HG03354 (cell line): ENCODE measurements around the gene ULK2.
A peak's percentile ranks its signal among the peaks of the same experiment; 100 is the strongest.
"Not testable (repeated sequence)": the region's sequence is repeated elsewhere in the genome, so short reads cannot be mapped to it uniquely, and the experiment has no call there.

ENCODE experiments used
- ATAC-seq: cut with Tn5 transposase; IDR thresholded peaks from one replicate; pipeline ENCODE4 v1.9.1; 2021; ENCODE audit warnings: mild to moderate bottlenecking; ENCODE audit not compliant: unreplicated experiment, poor library complexity, severe bottlenecking

Gene ULK2

DNA sequence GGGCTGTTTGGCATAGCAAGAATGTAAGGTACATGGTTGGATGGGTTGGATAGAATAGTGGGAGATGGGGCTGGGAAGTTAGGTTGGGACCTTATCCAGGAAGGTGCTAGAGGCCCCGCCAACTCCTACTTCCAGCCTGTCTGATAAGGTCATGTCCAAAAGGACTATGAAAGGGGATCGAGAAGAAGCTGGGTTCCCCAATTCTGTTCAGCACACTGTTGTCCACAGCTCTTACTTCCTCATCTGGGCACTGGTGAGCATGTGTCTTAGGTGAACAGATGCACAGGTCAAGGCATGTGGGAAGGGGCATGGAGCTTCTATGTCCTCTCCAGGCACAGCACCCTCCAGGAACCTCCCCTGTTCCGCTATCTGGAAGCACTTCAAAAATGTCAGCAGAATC lies 5.6 kb upstream of the ULK2 start:
- no peak for ATAC-seq

DNA sequence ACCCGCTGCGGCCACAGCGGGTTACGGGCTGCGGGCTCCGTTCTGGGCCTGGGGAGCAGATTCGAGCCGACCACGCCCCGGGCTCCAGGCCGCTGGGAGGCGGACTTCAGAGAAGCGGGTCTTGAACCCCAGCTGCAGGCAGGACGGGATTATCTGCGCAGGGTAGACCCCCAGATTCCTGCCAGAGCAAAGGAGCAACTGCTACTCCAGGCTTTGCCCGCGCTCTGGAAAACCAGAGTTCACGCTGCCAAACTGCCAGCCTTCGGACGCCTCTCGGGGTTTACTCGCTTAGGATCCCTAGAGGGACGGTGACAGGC lies 301 bp upstream of the ULK2 start:
- ATAC-seq = no peak

DNA sequence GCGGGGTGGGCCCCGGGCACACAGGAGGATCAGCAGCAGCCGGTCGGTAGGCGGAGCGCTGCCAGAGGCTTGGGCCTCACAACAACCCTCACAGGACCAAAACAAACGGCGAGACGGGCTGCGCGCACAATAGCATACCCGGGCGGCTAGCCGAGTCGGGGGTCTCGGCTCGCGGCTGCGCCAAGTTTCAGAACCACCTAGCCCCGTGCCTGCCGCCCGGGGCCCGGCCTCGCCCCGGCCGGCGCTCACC lies 732 bp downstream of the ULK2 start:
- ATAC-seq = peak; percentile 66

DNA sequence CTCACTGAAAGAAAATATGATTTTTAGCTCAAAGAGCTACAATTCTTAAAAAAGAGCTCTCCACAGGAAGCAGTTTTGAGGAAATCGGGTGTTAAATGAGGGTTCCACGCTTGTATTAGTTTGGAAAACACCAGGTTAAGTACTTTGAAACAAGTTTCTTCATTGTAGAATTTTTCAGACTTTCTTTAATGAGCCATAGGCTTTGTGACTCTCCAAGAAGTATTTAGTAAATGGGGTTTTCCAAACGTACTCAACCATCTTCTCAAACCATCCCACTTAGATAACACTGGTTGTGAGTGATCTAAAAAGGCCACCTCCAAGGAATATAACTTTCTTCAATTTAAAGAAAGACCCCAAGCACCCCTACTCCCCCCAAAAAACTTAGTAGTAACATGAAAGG lies 2.7 kb downstream of the ULK2 start:
- ATAC-seq = no peak

DNA sequence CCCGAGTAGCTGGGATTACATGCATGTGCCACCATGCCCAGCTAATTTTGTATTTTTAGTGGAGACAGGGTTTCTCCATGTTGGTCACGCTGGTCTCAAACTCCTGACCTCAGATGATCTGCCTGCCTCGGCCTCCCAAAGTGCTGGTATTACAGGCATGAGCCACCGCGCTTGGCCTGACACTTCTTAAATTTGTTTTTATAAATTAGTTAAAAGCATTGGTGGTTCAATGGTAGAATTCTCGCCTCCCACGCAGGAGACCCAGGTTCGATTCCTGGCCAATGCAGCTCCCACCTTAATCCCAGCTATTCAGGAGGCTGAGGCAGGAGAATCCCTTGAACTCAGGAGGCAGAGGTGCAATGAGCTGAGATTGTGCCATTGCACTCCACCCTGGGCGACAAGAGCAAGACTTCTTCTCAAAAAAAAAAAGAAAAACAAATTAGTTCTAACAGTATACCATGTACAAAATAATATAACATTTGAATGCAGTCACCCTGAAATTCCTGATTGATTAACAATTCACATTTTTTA lies 7.0 kb downstream of the ULK2 start:
- not testable (repeated sequence) for ATAC-seq

DNA sequence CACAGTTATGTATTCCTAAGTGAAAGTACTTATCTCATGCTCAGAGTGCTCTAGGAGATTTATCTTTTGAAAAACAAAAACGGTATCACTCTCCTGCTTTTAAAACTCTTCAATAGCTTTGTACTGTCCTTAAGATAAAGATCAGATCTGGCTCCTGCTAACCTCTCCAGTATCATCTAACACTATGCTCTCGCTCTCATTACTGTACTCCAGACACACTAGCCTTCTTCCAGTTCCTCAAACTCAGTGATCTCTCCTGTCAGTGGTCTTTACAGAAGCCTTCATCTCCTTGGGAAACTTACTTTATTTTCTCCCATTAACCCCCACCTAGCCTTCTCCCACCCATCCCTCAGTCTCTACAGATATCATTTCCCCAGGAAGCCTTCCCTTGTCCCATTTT lies 10.1 kb downstream of the ULK2 start:
- ATAC-seq = no peak

DNA sequence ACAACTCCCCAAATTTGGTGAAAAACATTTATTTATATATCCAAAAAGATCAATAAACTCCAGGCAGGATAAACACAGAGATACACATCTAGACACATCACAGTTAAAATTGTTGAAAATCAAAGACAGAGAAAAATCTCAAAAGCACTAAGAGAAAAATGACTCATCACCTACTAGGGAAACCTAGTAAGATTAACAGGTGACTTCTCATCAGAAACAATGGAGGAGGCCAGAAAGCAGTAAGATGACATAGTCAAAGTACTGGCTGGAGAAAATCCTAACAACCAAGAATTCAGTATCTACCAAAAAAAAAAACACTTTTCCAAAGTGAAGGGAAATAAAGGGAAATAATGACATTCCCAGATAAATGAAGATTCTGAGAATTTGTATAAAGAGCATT lies 33.8 kb downstream of the ULK2 start:
- ATAC-seq = no peak

DNA sequence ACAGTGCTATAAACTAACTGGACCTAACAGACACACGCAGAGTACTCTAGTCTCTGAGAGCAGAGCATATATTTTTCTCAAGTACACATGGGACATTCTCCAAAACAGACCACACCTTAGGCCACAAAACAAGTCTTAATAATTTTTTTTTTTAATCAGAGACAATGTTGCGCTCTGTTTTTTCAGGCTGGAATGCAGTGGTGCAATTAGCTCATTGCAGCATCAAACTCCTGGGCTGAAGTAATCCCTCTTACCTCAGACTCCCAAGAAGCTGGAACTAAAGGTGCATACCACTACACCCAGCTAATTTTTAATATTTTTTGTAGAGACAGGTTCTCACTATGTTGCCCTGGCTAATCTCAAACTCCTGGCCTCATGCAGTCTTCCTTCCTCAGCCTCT lies 37.7 kb downstream of the ULK2 start:
- ATAC-seq = no peak

DNA sequence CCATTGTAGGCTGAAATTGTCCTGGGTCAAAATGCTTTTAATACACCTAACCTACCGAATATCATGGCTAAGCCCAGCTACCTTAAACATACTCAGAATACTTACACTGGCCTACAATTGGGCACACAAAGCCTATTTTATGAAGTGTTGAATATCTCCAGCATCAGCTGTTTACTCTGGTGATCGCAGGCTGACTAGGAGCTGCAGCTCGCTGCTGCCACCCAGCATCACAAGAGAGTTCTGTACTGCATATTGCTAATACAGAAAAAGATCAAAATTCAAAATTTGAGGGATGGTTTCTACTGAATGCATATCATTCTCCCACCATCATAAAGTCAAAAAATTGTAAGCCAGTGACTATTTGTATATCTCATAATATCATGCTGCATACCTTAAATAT lies 55.3 kb downstream of the ULK2 start:
- ATAC-seq = no peak

DNA sequence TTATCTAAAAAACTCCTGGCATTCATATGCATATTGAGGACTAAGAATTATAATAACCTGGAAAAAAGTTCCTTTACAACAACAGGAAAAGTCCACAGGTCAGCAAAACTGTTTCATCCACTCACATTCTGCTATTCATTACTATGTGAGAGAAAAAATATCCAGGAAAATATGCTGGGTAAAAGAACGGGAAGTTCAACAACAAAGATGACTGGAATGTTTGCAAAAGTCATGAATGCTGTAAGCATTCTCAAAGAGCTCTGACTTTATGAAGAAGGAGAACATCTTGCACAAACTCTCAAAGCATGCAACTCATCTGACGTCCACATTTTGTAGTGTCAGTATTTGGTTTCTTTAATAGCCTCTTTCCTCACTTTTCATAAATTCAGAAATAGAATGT lies 62.7 kb downstream of the ULK2 start:
- no peak for ATAC-seq

DNA sequence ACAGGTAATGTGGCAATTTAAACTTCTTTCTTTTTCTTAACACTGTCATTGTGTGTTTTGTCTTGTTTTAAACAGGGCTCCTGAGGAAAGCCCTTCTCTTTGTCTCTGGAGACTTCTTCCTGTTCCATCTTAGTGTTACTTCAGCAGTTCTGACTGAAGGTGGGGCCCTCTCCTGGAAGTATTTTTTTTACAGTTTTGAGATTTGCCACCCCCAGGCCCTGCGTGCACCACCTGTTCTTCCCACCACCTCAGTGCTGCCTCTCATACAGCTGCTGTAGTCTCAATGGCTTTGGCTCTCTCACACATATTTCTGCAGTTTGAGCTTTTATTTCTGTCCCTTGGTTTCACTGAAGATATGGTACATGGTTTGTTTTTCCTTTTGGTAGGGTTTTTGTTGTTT lies 67.2 kb downstream of the ULK2 start:
- ATAC-seq = no peak

DNA sequence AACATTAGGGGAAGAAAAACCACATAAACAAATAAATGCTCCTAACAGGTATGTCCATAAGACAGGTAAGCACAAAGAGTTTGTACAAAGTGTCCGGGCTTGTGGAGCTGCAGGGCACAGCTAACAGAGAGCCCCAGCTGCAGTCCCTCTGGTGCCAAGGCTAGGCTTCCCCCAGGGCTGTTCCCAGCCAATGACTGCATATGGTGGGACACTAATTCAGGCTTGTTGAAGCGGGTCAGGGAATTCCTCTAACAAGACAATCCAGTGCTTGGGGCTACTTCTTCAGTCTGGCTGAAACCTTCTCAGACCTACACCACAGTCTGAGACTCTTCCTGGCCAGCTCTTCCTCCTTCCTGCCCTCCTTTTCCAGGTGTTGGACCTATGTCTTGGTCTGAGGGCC lies 67.9 kb downstream of the ULK2 start:
- ATAC-seq = no peak

DNA sequence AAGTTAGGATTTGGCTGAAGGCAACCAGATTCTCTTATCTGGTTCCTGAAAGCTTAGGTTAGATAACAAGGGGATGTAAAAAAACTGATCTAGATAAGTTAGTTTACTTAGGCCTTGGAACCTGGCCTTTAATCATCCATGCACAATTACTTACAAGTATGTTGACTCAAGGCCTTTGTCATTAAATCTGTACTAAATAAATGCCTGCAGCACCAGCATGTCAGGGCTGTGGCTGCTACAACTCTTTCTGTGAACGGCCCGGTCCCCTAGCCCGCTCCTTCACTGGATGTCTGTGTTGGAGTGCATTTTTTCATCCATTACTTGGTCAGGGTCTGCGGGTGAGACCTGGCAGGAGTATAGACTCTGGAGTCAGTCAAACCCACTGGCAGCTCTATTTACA lies 71.3 kb downstream of the ULK2 start:
- ATAC-seq = no peak

DNA sequence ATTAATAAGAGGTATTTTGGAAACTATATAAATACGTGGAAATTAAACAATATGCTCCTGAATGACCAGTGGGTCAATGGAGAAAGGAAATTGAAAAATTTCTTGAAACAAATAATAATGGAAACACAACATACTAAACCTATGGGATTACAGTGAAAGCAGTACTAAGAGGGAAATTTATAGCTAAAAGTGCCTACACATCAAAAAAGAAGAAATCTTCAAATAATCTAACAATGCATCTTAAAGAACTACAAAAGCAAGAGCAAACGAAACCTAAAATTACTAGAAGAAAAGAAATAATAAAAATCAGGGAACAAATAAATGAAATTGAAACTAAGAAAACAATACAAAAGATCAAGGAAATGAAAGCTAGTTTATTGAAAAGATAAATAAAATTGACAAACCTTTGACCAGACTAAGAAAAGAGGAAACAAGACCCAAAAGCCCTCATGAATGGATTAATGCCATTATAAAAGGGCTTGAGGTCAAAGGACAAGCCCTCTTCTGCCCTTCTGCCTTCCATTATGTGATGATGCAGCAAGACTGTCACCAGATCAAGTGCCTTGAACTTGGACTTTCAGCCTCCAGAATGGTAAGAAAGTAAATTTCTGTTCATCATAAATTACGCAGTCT lies 75.7 kb downstream of the ULK2 start:
- no peak for ATAC-seq

DNA sequence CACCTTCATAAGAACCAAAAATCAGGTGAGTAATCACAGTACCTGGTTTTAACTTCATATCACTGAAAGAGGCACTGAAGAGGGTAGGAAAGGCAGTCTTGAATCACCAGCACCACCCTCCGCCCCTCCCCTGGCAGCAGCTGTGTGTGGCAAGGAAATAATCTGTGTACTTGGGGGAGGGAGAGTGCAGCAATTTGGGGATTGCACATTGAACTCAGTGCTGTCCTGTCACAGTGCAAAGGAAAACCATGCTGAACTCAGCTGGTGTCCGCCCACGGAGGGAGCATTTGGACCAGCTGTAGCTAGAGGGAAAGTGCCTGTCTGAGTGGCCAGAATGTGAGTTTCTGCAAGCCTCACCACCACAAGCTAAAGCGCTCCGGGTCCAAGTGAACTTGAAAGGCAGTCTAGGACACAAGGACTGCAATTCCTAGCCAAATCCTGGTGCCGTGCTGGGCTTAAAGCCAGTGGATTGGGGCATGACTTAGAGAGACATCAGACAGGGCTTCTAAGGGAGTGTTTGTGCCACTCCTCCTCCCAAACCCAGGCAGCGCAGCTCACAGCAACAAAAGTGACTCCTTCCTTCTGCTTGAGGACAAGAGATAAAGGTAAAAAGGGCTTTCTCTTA lies 79.9 kb downstream of the ULK2 start:
- no peak for ATAC-seq

DNA sequence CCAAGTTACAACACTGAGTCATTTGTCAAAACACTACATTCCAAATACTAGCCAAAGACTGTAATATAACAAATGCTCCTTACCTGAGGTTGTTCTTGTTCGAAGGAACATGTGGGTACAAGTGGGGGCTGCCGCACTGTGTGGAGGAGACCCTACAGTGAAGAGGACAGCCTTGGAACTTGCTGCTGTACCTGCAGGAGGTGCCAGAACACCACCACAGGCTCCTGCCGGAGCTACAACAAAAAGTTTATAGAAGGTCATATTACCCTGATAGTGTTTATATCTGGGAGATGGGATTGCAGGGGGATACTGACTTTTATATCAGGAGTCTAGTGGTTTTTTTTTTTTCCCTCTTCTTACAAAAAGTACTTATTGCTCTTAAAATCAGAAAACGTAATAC lies 81.9 kb downstream of the ULK2 start:
- ATAC-seq = no peak

DNA sequence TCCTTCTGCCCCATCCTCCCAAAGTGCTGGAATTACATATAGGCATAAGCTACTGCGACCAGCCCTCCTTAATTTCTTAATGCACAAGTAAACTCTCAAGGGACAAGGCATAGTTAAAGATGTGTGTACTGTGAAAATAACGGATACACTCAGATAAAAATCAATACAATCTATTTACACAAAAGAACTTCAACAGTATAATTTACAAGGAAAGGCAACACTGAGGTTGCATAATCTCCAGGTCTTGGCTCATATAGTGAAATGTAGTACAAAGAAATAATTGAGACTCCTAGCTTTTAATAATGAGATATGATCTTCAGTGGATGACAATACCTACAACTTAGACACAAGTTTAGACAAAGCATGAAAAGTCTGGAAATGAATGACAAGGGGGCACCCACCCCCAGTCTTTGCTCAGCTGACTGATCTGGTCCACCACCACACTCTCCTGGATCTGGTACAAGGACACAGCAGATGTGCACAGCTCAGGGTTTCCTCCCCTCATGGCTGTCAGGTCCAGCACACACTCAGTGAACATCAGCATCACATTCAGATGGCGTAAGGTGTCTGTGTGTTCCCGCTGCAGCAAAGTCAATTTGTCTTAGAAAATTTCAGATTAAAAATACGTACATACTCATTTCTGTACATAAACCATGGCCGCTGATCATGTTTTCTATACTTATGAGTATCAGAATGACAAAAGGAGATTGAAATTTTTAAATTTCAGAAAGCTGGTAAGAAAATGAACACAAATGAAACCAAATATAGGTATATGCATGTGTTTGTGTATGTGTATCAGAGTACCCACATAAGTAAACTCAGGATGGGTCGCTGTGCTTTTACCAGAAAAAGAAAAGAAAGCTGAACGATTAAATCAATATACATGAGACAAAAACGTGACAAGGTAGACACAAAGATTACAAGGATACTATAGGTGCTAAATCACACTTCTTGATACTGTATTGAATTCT lies 86.0 kb downstream of the ULK2 start:
- no peak for ATAC-seq

DNA sequence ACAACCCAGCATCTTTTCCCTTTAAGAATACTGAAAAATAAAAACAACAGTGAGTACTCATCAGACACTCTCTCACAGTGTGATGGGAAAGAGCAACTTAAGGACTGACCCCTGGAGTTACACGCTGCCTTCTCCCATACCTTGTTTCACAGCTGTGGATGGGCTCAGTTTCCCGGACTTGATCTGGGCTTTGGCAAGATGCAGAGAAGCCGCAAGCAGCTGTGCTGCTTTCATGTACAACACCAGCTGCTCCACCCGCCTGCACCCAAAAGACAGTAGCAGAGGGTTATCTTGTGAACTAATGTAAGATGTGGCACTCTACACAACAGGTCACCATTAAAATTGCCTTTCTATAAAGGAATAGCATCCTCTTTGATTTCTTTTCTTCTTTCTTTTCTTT lies 86.9 kb downstream of the ULK2 start:
- ATAC-seq = no peak

DNA sequence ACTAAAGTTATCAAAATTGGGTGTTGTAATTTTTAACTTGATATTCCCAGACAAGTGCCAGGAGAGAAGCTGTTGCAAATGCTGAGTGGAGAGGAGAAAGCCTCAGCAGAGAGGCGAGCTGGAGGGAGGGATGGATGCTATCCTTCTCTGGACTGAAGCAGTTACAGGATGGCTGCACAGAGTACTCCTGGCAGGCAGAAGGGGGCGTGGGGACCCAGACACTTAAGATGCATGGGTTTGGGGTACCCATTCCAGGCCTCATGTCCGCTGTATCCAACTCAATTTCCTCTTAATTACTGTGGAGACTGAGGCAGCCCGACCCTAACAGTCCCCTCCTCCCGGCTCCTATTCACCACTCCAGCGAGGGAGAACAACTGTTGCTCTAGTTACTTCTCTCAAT lies 94.2 kb downstream of the ULK2 start:
- ATAC-seq = no peak

DNA sequence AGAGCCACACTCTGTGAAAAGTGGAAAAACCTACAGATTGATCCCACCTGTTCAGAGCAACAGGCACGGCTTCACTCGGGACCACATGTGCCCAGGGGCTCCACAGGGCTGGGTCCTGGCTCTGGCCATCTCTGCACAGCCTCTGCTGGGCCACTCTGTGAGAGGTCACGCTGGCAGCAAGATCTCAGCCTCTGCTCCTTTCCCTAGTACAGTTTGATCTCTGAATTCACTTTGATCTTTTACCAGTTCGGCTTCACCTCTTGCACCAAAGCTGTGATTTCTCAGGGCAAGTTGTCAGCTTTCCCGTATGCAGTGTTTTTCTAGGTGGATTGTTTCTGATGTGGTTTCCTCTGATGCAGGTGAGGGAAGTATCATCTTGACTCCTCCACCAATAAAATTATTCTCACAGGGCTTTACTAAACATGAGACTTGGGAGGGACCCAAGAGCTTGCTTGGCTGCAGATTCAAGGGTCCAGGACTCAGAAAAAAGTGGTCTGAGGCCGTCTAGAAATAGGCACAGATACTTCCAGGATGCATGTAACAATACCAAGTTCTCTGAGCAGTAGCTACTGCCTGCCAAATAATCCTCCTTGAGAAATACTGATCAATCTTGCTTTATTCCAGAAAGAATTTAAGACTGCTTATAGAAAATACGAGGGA lies 95.6 kb downstream of the ULK2 start:
- ATAC-seq = no peak
